C4-2B (cell line): ENCODE measurements around the gene PAK6.
A peak's percentile ranks its signal among the peaks of the same experiment; 100 is the strongest.

ENCODE experiments used
- CTCF ChIP-seq: fragments of 450-650 bp; conservative IDR thresholded peaks from 2 replicates; pipeline ENCODE4 v1.5.1; 2017; ENCODE audit warnings: mild to moderate bottlenecking
- ZFX ChIP-seq: fragments of 450-650 bp; IDR thresholded peaks from 2 replicates; pipeline ENCODE4 v1.6.1; 2017

- TF ChIP-seq CTCF (peak; percentile 96), ZFX (no peak)
Measured at GRCh38 chr15:40320931-40321371, 82.1 kb downstream of the PAK6 start.
